Lower lobe of right lung (tissue), 2 donors: ENCODE data around the gene FAM83E. TPM values are rescaled to one million over a fixed set of nuclear protein-coding genes. Genes with fewer than 3 reads are reported as not detected.
A peak's percentile ranks its signal among the peaks of the same experiment; 100 is the strongest.

Experiments used
- ATAC-seq, 2 donors: fragments of 200-7000 bp; cut with Tn5 transposase; one replicate each; pipeline ENCODE4 v1.9.1; 2020 to 2022; ENCODE audit warnings: mild to moderate bottlenecking in 2 of 2, moderate library complexity in 2 of 2
- DNase-seq: peaks from one replicate; pipeline ENCODE4 v3.0.0-alpha.2; 2020
- H3K27ac ChIP-seq: fragments of 200-600 bp; one replicate; pipeline ENCODE4 v1.8.0; 2022
- H3K27me3 ChIP-seq: fragments of 200-600 bp; one replicate; pipeline ENCODE4 v1.8.0; 2022; ENCODE audit warnings: low read depth
- H3K36me3 ChIP-seq: fragments of 200-600 bp; one replicate; pipeline ENCODE4 v1.8.0; 2022; ENCODE audit warnings: mild to moderate bottlenecking
- H3K4me1 ChIP-seq: fragments of 200-600 bp; one replicate; pipeline ENCODE4 v1.8.0; 2022
- H3K4me3 ChIP-seq: fragments of 200-600 bp; one replicate; pipeline ENCODE4 v1.8.0; 2022; ENCODE audit warnings: mild to moderate bottlenecking
- H3K9me3 ChIP-seq: fragments of 200-600 bp; one replicate; pipeline ENCODE4 v1.8.0; 2022
- CTCF ChIP-seq: fragments of 200-600 bp; IDR thresholded peaks from one replicate; pipeline ENCODE4 v1.8.0; 2022; ENCODE audit warnings: antibody characterized with exemption, mild to moderate bottlenecking
- intact Hi-C: fragments of 100-400 bp; cut with DNase I; formaldehyde crosslinking; loops from one replicate; pipeline ENCODE4 v1.11.0; 2022
- total RNA-seq: library from RNA; stranded (reverse); fragmentation: NEBNext Ultra II Directional; extraction: Animal tissue kit (Norgen Biotek cat#: 25700); gene quantifications from one replicate; pipeline ENCODE4 v1.2.1, GENCODE V29; 2021
- donor health status: DM: no; HTN: yes; CAD: no; lungs with severe emphysema.

The FAM83E gene
- total RNA-seq, 1 donor from 2014 or later: 34.1 TPM

GRCh38 chr19:48603001-48603400 is 11.9 kb downstream of the FAM83E start:
- no peak overlapping the region for H3K4me3 ChIP-seq
- no peaks in the 10 kb centered on the region for H3K9me3 ChIP-seq
- no peaks in the 10 kb centered on the region for H3K36me3 ChIP-seq
- no peaks in the 10 kb centered on the region for H3K4me1 ChIP-seq
- intact Hi-C loops: no loop called here
- no peaks in the 10 kb centered on the region for H3K27me3 ChIP-seq
- DNase-seq (no peak), ATAC-seq (no peak)
- no peak for TF ChIP-seq CTCF
- H3K27ac ChIP-seq: no peak overlapping the region

- H3K4me3 ChIP-seq: no peak overlapping the region
- no peak overlapping the region for H3K27ac ChIP-seq
- no peaks in the 10 kb centered on the region for H3K4me1 ChIP-seq
- ATAC-seq (peak in 1 of 2 donors; percentile 13), DNase-seq (no peak)
- H3K9me3 ChIP-seq: no peaks in the 10 kb centered on the region
- no peaks in the 10 kb centered on the region for H3K27me3 ChIP-seq
- intact Hi-C loops: no loop called here
- no peak for TF ChIP-seq CTCF
- no peaks in the 10 kb centered on the region for H3K36me3 ChIP-seq
Observed at GRCh38 chr19:48600679-48601417, 14.0 kb downstream of the FAM83E start.

GRCh38 chr19:48598996-48599700 is 15.7 kb downstream of the FAM83E start:
- intact Hi-C loops: no loop called here
- H3K4me3 ChIP-seq: no peak overlapping the region
- no peak for TF ChIP-seq CTCF
- no peaks in the 10 kb centered on the region for H3K4me1 ChIP-seq
- no peaks in the 10 kb centered on the region for H3K27me3 ChIP-seq
- no peak for ATAC-seq
- H3K9me3 ChIP-seq: no peaks in the 10 kb centered on the region
- no peaks in the 10 kb centered on the region for H3K36me3 ChIP-seq
- no peak for DNase-seq
- no peak overlapping the region for H3K27ac ChIP-seq

GRCh38 chr19:48596679-48597465 is 18.0 kb downstream of the FAM83E start:
- intact Hi-C loops: no loop called here
- no peak for DNase-seq
- no peaks in the 10 kb centered on the region for H3K36me3 ChIP-seq
- H3K4me3 ChIP-seq: no peak overlapping the region
- peak in 1 of 2 donors; percentile 9 for ATAC-seq
- no peak overlapping the region for H3K27ac ChIP-seq
- no peaks in the 10 kb centered on the region for H3K27me3 ChIP-seq
- no peaks in the 10 kb centered on the region for H3K9me3 ChIP-seq
- TF ChIP-seq CTCF: no peak
- H3K4me1 ChIP-seq: no peaks in the 10 kb centered on the region

- Histone ChIP-seq H3K9me3 (no peaks in the 10 kb centered on the region), H3K27ac (no peak overlapping the region), H3K27me3 (no peaks in the 10 kb centered on the region), H3K4me3 (no peak overlapping the region), H3K4me1 (no peaks in the 10 kb centered on the region), H3K36me3 (no peaks in the 10 kb centered on the region)
- ATAC-seq (no peak), DNase-seq (no peak)
- intact Hi-C loops: no loop called here
- TF ChIP-seq CTCF: no peak
Observed at GRCh38 chr19:48596237-48596636, 18.6 kb downstream of the FAM83E start.
